Measurements from ENCODE around the gene DUSP3.

- TF ChIP-seq EZH2phosphoT487 (IDR thresholded peaks at IDR 0.05; ENCODE audit: low read depth): no peak
- TF ChIP-seq, protein P1, sequence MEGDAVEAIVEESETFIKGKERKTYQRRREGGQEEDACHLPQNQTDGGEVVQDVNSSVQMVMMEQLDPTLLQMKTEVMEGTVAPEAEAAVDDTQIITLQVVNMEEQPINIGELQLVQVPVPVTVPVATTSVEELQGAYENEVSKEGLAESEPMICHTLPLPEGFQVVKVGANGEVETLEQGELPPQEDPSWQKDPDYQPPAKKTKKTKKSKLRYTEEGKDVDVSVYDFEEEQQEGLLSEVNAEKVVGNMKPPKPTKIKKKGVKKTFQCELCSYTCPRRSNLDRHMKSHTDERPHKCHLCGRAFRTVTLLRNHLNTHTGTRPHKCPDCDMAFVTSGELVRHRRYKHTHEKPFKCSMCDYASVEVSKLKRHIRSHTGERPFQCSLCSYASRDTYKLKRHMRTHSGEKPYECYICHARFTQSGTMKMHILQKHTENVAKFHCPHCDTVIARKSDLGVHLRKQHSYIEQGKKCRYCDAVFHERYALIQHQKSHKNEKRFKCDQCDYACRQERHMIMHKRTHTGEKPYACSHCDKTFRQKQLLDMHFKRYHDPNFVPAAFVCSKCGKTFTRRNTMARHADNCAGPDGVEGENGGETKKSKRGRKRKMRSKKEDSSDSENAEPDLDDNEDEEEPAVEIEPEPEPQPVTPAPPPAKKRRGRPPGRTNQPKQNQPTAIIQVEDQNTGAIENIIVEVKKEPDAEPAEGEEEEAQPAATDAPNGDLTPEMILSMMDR (IDR thresholded peaks at IDR 0.05; ENCODE audit: low read depth, low read length): no peak
These were observed 4.2 kb downstream of the DUSP3 start for GRCh38 chr17:43774304-43775250.
